Fibroblast of mammary gland (primary cell): Measurements from ENCODE around the gene ZGPAT.

ENCODE experiments used
- DNase-seq: peaks from one replicate; pipeline ENCODE4 v3.0.0-alpha.2; 2010; ENCODE audit warnings: low read depth
- H3K4me3 ChIP-seq: 2 replicates; pipeline ENCODE4 v1.5.1; 2011; ENCODE audit warnings: low read depth, mild to moderate bottlenecking, low read length, moderate library complexity; ENCODE audit not compliant: control insufficient read depth
- CTCF ChIP-seq: conservative IDR thresholded peaks from 2 replicates; pipeline ENCODE4 v1.5.1; 2011; ENCODE audit warnings: low read depth, low read length, inconsistent platforms; ENCODE audit not compliant: control insufficient read depth, insufficient read depth

Gene ZGPAT

DNA sequence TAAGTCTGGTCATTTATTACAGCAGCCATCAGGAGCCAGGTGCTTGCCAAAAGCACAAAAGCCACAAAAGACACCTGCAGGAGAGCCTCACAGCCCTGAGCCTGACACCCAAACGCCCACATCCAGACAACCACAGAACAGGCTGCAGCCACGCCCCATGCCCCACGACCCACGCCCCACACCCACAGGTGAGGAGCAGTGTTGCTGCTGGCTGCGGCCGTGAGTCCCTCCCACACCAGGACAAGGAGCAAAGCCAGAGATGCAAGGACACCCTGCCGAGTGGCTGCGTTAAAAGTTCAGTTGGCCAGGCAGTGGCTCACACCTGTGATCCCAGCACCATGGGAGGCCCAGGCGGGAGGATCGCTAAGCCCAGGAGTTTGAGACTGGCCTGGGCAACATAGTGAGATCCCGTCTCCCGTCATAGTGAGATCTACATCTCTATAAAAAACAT lies 74.7 kb downstream of the ZGPAT start:
- TF ChIP-seq CTCF, result no peak
- no peak for DNase-seq
- no peak overlapping the region for H3K4me3 ChIP-seq

DNA sequence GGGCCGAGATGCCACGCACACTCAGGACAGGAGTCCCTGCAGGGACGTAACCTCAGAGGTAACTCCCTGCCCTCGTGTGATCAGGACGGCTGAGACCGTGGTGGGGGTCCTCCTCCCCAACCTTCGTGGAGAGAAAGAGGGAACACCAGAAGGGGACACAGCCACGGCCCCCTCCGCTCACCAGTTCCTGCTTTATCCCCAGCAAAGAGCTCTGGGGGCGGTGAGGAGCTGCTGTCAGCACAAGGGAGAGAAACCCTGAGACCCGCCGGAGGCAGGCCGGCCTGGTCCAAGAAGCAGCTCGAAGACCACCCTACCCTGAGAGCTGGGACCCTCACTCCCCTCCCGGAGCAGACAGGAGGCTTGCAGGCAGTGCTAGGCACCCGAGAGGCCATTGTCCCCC lies 76.1 kb downstream of the ZGPAT start:
- TF ChIP-seq CTCF, result no peak
- DNase-seq, result no peak
- no peak overlapping the region for H3K4me3 ChIP-seq

- no peak for TF ChIP-seq CTCF
- DNase-seq, result no peak
- H3K4me3 ChIP-seq, result no peak overlapping the region
Observed at GRCh38 chr20:63785691-63786131, 77.9 kb downstream of the ZGPAT start.
